ENCODE measurements around the gene RNF207. TPM values are rescaled to one million over a fixed set of nuclear protein-coding genes. Genes with fewer than 3 reads are reported as not detected.

The RNF207 gene
- total and polyA plus RNA-seq, 2 experiments from 2014 or later = 29.3 to 30.9 TPM

- WGBS (ENCODE audit: low lambda C conversion rate, missing lambda C conversion rate) = 76% methylated on average over 8 of the region's 8 CpGs
- no peak overlapping the region for H3K4me2 ChIP-seq
- H2AFZ ChIP-seq = no peak overlapping the region
These were observed 47.7 kb upstream of the RNF207 start for GRCh38 chr1:6158181-6158580.

GRCh38 chr1:6162341-6162740, 43.6 kb upstream of the RNF207 start:
- peaks cover 2% of the 10 kb centered on the region for H3K4me1 ChIP-seq (ENCODE audit: insufficient read depth)
- no peak overlapping the region for H2AFZ ChIP-seq
- no peak overlapping the region for H3K4me2 ChIP-seq
- no peak overlapping the region for H3K4me3 ChIP-seq
- no peak overlapping the region for H3K27ac ChIP-seq
- no peak for DNase-seq (ENCODE audit: low spot score)
- TF ChIP-seq CTCF (IDR thresholded peaks at IDR 0.05; ENCODE audit: poor library complexity) (no peak), EZH2phosphoT487 (IDR thresholded peaks at IDR 0.05; ENCODE audit: low read depth, severe bottlenecking, unreplicated experiment) (no peak)
- peaks cover 8% of the 10 kb centered on the region for H3K27me3 ChIP-seq
- H3K9me2 ChIP-seq (replicated peaks; ENCODE audit: insufficient read depth) = no peaks in the 10 kb centered on the region
- H3K9me3 ChIP-seq (ENCODE audit: low read depth) = no peaks in the 10 kb centered on the region
- H3K79me2 ChIP-seq = no peaks in the 10 kb centered on the region
- 82% methylated on average over 7 of the region's 7 CpGs for WGBS (ENCODE audit: low lambda C conversion rate, missing lambda C conversion rate)
- H3K36me3 ChIP-seq (replicated peaks; ENCODE audit: insufficient read depth, low read depth) = no peaks in the 10 kb centered on the region
- no peaks in the 10 kb centered on the region for H4K20me1 ChIP-seq (ENCODE audit: insufficient read depth, poor library complexity, severe bottlenecking)

More at GRCh38 chr1:6158181-6158580, 47.7 kb upstream of the RNF207 start:
- DNase-seq (ENCODE audit: low spot score) = no peak
- peaks cover 7% of the 10 kb centered on the region for H3K4me1 ChIP-seq (ENCODE audit: insufficient read depth)
- H3K36me3 ChIP-seq (replicated peaks; ENCODE audit: insufficient read depth, low read depth) = no peaks in the 10 kb centered on the region
- H3K9me2 ChIP-seq (replicated peaks; ENCODE audit: insufficient read depth) = no peaks in the 10 kb centered on the region
- no peak overlapping the region for H3K27ac ChIP-seq
- H3K79me2 ChIP-seq = no peaks in the 10 kb centered on the region
- no peaks in the 10 kb centered on the region for H4K20me1 ChIP-seq (ENCODE audit: insufficient read depth, poor library complexity, severe bottlenecking)
- H3K4me3 ChIP-seq = no peak overlapping the region
- peaks cover 4% of the 10 kb centered on the region for H3K27me3 ChIP-seq
- no peak for TF ChIP-seq EZH2phosphoT487 (IDR thresholded peaks at IDR 0.05; ENCODE audit: low read depth, severe bottlenecking, unreplicated experiment)
- no peak for TF ChIP-seq EZH2 (IDR thresholded peaks at IDR 0.05; ENCODE audit: borderline replicate concordance)
- TF ChIP-seq CTCF (IDR thresholded peaks at IDR 0.05; ENCODE audit: poor library complexity) = no peak
- no peaks in the 10 kb centered on the region for H3K9me3 ChIP-seq (ENCODE audit: low read depth)

GRCh38 chr1:6162773-6163172, 43.1 kb upstream of the RNF207 start:
- Histone ChIP-seq H3K9me2 (replicated peaks; ENCODE audit: insufficient read depth) (no peaks in the 10 kb centered on the region), H3K4me3 (no peak overlapping the region), H3K4me2 (no peak overlapping the region), H3K9me3 (ENCODE audit: low read depth) (no peaks in the 10 kb centered on the region), H3K36me3 (replicated peaks; ENCODE audit: insufficient read depth, low read depth) (no peaks in the 10 kb centered on the region), H3K27me3 (peaks cover 12% of the 10 kb centered on the region), H3K27ac (no peak overlapping the region), H3K79me2 (no peaks in the 10 kb centered on the region), H2AFZ (no peak overlapping the region), H4K20me1 (ENCODE audit: insufficient read depth, poor library complexity, severe bottlenecking) (no peaks in the 10 kb centered on the region), H3K4me1 (ENCODE audit: insufficient read depth) (no peaks in the 10 kb centered on the region)
- 71% methylated on average over 13 of the region's 13 CpGs for WGBS (ENCODE audit: low lambda C conversion rate, missing lambda C conversion rate)
- TF ChIP-seq EZH2 (IDR thresholded peaks at IDR 0.05; ENCODE audit: borderline replicate concordance) (no peak), CTCF (IDR thresholded peaks at IDR 0.05; ENCODE audit: poor library complexity) (no peak), EZH2phosphoT487 (IDR thresholded peaks at IDR 0.05; ENCODE audit: low read depth, severe bottlenecking, unreplicated experiment) (no peak)
- DNase-seq (ENCODE audit: low spot score) = no peak
